ENCODE data around the gene DPEP2NB. TPM values are rescaled to one million over a fixed set of nuclear protein-coding genes. Genes with fewer than 3 reads are reported as not detected.

DPEP2NB gene
- total and polyA plus RNA-seq, 2 donors (not counting 3 experiments of a cell fraction or from before 2014, with no cell fraction given) = not detected

- FAIRE-seq (no peak), DNase-seq (ENCODE audit: low read depth, low spot score) (no peak)
- TF ChIP-seq JUN (IDR thresholded peaks at IDR 0.05; ENCODE audit: borderline replicate concordance, insufficient read depth, insufficient read length, low read depth) = no peak
- dilution Hi-C loops (cut with MboI; ENCODE audit: extremely low pct_ligation_motif_present, low sequenced_read_pairs) (no loop called here), intact Hi-C loops (cut with micrococcal nuclease) (no loop called here)
- H4K20me1 ChIP-seq (replicated peaks; ENCODE audit: control insufficient read depth, extremely low read depth, insufficient read depth, low read length) = no peaks in the 10 kb centered on the region
- no peaks in the 10 kb centered on the region for H3K9me3 ChIP-seq (replicated peaks; ENCODE audit: control insufficient read depth, insufficient read depth, low read length)
- H3K27ac ChIP-seq (ENCODE audit: insufficient read depth, low read depth, low read length) = no peak overlapping the region
- no peak overlapping the region for H3K9ac ChIP-seq (replicated peaks; ENCODE audit: extremely low read depth, insufficient read depth, low read length)
- H3K4me3 ChIP-seq (replicated peaks in 1 of 3; ENCODE audit: insufficient read depth in 1 of 3, low read depth in 1 of 3, low read length in 3 of 3) = no peak overlapping the region
- CTCF ChIA-PET = no interaction called here
- H3K79me2 ChIP-seq (ENCODE audit: control insufficient read depth, insufficient read depth, low read length) = no peaks in the 10 kb centered on the region
- BruUV-seq (replicated peaks) = no TSS peak
- POLR2A ChIA-PET = no interaction called here
- H3K9me1 ChIP-seq (replicated peaks; ENCODE audit: control insufficient read depth, extremely low read depth, insufficient read depth, low read length) = no peaks in the 10 kb centered on the region
- H3K4me1 ChIP-seq (ENCODE audit: control insufficient read depth, extremely low read depth, insufficient read depth, low read length) = peaks cover 10% of the 10 kb centered on the region
- no peak overlapping the region for H2AFZ ChIP-seq (ENCODE audit: low read depth, low read length)
- H3K27me3 ChIP-seq (ENCODE audit: control insufficient read depth in 2 of 2, insufficient read depth in 2 of 2, low read length in 2 of 2) = no peaks in the 10 kb centered on the region
- no peak overlapping the region for H3K4me2 ChIP-seq (ENCODE audit: insufficient read depth, low read length)
- H3K36me3 ChIP-seq (ENCODE audit: control insufficient read depth in 2 of 2, extremely low read depth in 1 of 2, insufficient read depth in 2 of 2, low read length in 2 of 2) = no peaks in the 10 kb centered on the region
Observed at GRCh38 chr16:68009157-68009735, 6.5 kb downstream of the DPEP2NB start.

GRCh38 chr16:68005786-68006286 is 9.9 kb downstream of the DPEP2NB start:
- Histone ChIP-seq H2AFZ (ENCODE audit: low read depth, low read length) (peak overlapping the region; percentile 74), H3K4me1 (ENCODE audit: control insufficient read depth, extremely low read depth, insufficient read depth, low read length) (peaks cover 3% of the 10 kb centered on the region), H3K27me3 (ENCODE audit: control insufficient read depth in 2 of 2, insufficient read depth in 2 of 2, low read length in 2 of 2) (no peaks in the 10 kb centered on the region), H3K27ac (ENCODE audit: insufficient read depth, low read depth, low read length) (no peak overlapping the region), H4K20me1 (replicated peaks; ENCODE audit: control insufficient read depth, extremely low read depth, insufficient read depth, low read length) (no peaks in the 10 kb centered on the region), H3K79me2 (ENCODE audit: control insufficient read depth, insufficient read depth, low read length) (no peaks in the 10 kb centered on the region), H3K9ac (replicated peaks; ENCODE audit: extremely low read depth, insufficient read depth, low read length) (no peak overlapping the region), H3K4me2 (ENCODE audit: insufficient read depth, low read length) (no peak overlapping the region), H3K9me1 (replicated peaks; ENCODE audit: control insufficient read depth, extremely low read depth, insufficient read depth, low read length) (no peaks in the 10 kb centered on the region), H3K4me3 (replicated peaks in 1 of 3; ENCODE audit: insufficient read depth in 1 of 3, low read depth in 1 of 3, low read length in 3 of 3) (no peak overlapping the region), H3K9me3 (replicated peaks; ENCODE audit: control insufficient read depth, insufficient read depth, low read length) (no peaks in the 10 kb centered on the region), H3K36me3 (ENCODE audit: control insufficient read depth in 2 of 2, extremely low read depth in 1 of 2, insufficient read depth in 2 of 2, low read length in 2 of 2) (no peaks in the 10 kb centered on the region)
- dilution Hi-C loops (cut with MboI; ENCODE audit: extremely low pct_ligation_motif_present, low sequenced_read_pairs) (no loop called here), intact Hi-C loops (cut with micrococcal nuclease) (no loop called here)
- BruUV-seq (replicated peaks) = no TSS peak
- POLR2A ChIA-PET = interaction anchor here (0.7 to 0.9 kb wide), 2 partner anchors 11 to 18 kb away, joined by 3 read pairs; partner anchors contain the start of gene DUS2
- FAIRE-seq (peak; percentile 92), DNase-seq (ENCODE audit: low read depth, low spot score) (peak; percentile 92)
- CTCF ChIA-PET = interaction anchor here (0.8 to 4.4 kb wide), 8 partner anchors 10 to 40 kb away, joined by 3 to 22 read pairs (median 4); partner anchors contain the start of genes DDX28, DPEP2NB and DUS2
- TF ChIP-seq, protein P1, sequence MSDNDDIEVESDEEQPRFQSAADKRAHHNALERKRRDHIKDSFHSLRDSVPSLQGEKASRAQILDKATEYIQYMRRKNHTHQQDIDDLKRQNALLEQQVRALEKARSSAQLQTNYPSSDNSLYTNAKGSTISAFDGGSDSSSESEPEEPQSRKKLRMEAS (IDR thresholded peaks at IDR 0.05; ENCODE audit: insufficient read depth, insufficient read length) = no peak
- no peak for TF ChIP-seq JUN (IDR thresholded peaks at IDR 0.05; ENCODE audit: borderline replicate concordance, insufficient read depth, insufficient read length, low read depth)

Measured in endothelial cell of umbilical vein (primary cell).